H1 (cell line): ENCODE results near the gene MAK.
A peak's percentile ranks its signal among the peaks of the same experiment; 100 is the strongest.

Experiments used
- BRCA1 ChIP-seq: IDR thresholded peaks from 2 replicates; pipeline ENCODE4 v1.6.1; 2012; ENCODE audit warnings: low read depth, low read length, improper control_type of control experiment
- EGR1 ChIP-seq: IDR thresholded peaks from 2 replicates; pipeline ENCODE4 v1.6.1; 2011; ENCODE audit warnings: low read depth, low read length, borderline replicate concordance
- GTF2F1 ChIP-seq: IDR thresholded peaks from 2 replicates; pipeline ENCODE4 v1.6.1; 2012; ENCODE audit warnings: low read depth, low read length, improper control_type of control experiment, borderline replicate concordance
- HDAC2 ChIP-seq, 2 experiments: fragments of 300-600 bp in 1 of 2; sonication (generic) in 1 of 2; IDR thresholded peaks; 2 replicates each; pipeline ENCODE4 v1.6.1; 2011 to 2012; ENCODE audit warnings: low read depth in 2 of 2, low read length in 2 of 2, mild to moderate bottlenecking in 2 of 2, moderate library complexity in 2 of 2, borderline replicate concordance in 1 of 2, inconsistent platforms in 1 of 2
- JUN ChIP-seq: IDR thresholded peaks from 2 replicates; pipeline ENCODE4 v1.6.1; 2011; ENCODE audit warnings: low read depth, mild to moderate bottlenecking, improper control_type of control experiment, low read length
- NRF1 ChIP-seq: IDR thresholded peaks from 2 replicates; pipeline ENCODE4 v1.6.1; 2011; ENCODE audit warnings: mild to moderate bottlenecking, low read depth, low read length, improper control_type of control experiment
- POLR2A ChIP-seq, 2 experiments: IDR thresholded peaks; 1 replicate in 1 of 2; 2 replicates in 1 of 2; pipeline ENCODE4 v1.6.1; 2011; ENCODE audit warnings: low read depth in 2 of 2, low read length in 2 of 2, mild to moderate bottlenecking in 2 of 2; ENCODE audit errors: control extremely low read depth in 1 of 2
- POLR2AphosphoS5 ChIP-seq: IDR thresholded peaks from 2 replicates; pipeline ENCODE4 v1.6.1; 2011; ENCODE audit warnings: low read depth, low read length
- SIN3A ChIP-seq, 2 experiments: IDR thresholded peaks in 1 of 2; conservative IDR thresholded peaks in 1 of 2; 2 replicates each; pipeline ENCODE4 v1.6.1; 2011 to 2012; ENCODE audit warnings: low read length in 2 of 2, improper control_type of control experiment in 1 of 2, low read depth in 1 of 2, mild to moderate bottlenecking in 1 of 2
- TAF1 ChIP-seq: IDR thresholded peaks from 2 replicates; pipeline ENCODE4 v1.6.1; 2011; ENCODE audit warnings: mild to moderate bottlenecking, low read depth, low read length
- TAF7 ChIP-seq: optimal IDR thresholded peaks from 2 replicates; pipeline ENCODE3; 2011; ENCODE audit warnings: low read depth, mild to moderate bottlenecking, inconsistent platforms, low read length, moderate library complexity, borderline replicate concordance
- ZNF274 ChIP-seq: IDR thresholded peaks from 2 replicates; pipeline ENCODE4 v1.7.0; 2012; ENCODE audit warnings: low read length, borderline replicate concordance; ENCODE audit errors: extremely low read depth
- TF ChIP-seq, protein P1 (sequence below), 3 experiments: IDR thresholded peaks; 1 replicate in 2 of 3; 2 replicates in 1 of 3; pipeline versions ENCODE4 v1.5.1 to v1.6.1; 2011; ENCODE audit warnings: low read length in 3 of 3, mild to moderate bottlenecking in 3 of 3, inconsistent platforms in 2 of 3, low read depth in 1 of 3, moderate library complexity in 1 of 3; ENCODE audit not compliant: insufficient read depth in 1 of 3; ENCODE audit errors: control extremely low read depth in 1 of 3
- TF ChIP-seq, protein P2 (sequence below): IDR thresholded peaks from 2 replicates; pipeline ENCODE4 v1.6.1; 2011; ENCODE audit warnings: low read depth, mild to moderate bottlenecking, low read length; ENCODE audit not compliant: insufficient read depth

DNA sequence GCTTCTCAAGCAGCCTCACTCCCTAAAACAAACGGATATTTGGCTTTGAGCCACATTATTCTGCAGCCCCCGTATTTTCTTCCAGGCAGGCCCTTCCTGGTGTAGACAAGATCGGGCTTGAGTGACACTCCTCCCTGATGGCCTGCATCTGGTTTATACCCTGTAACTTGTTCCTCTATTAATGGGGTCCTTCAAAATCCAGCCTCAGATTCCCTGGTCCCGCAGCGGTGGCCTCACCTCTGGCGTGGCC lies 115.8 kb downstream of the MAK start:
- TF ChIP-seq, protein P1, sequence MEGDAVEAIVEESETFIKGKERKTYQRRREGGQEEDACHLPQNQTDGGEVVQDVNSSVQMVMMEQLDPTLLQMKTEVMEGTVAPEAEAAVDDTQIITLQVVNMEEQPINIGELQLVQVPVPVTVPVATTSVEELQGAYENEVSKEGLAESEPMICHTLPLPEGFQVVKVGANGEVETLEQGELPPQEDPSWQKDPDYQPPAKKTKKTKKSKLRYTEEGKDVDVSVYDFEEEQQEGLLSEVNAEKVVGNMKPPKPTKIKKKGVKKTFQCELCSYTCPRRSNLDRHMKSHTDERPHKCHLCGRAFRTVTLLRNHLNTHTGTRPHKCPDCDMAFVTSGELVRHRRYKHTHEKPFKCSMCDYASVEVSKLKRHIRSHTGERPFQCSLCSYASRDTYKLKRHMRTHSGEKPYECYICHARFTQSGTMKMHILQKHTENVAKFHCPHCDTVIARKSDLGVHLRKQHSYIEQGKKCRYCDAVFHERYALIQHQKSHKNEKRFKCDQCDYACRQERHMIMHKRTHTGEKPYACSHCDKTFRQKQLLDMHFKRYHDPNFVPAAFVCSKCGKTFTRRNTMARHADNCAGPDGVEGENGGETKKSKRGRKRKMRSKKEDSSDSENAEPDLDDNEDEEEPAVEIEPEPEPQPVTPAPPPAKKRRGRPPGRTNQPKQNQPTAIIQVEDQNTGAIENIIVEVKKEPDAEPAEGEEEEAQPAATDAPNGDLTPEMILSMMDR (IDR thresholded peaks at IDR 0.05; ENCODE audit: control extremely low read depth in 1 of 3, insufficient read depth in 1 of 3, low read depth in 1 of 3, low read length in 3 of 3): no peak
- TF ChIP-seq TAF7 (no peak), TAF1 (no peak), GTF2F1 (no peak), POLR2A (IDR thresholded peaks at IDR 0.05; ENCODE audit: control extremely low read depth in 1 of 2, low read depth in 2 of 2, low read length in 2 of 2) (peak in 1 of 2 experiments; percentile 12; a peak in 1 of 3 replicates), HDAC2 (IDR thresholded peaks at IDR 0.05; ENCODE audit: borderline replicate concordance in 1 of 2, low read depth in 2 of 2, low read length in 2 of 2) (no peak), JUN (no peak), POLR2AphosphoS5 (no peak), ZNF274 (no peak), EGR1 (no peak), SIN3A (conservative IDR thresholded peaks at IDR 0.05 in 1 of 2, IDR thresholded peaks at IDR 0.05 in 1 of 2; ENCODE audit: low read depth in 1 of 2, low read length in 2 of 2) (no peak), BRCA1 (no peak), NRF1 (no peak)
- TF ChIP-seq, protein P2, sequence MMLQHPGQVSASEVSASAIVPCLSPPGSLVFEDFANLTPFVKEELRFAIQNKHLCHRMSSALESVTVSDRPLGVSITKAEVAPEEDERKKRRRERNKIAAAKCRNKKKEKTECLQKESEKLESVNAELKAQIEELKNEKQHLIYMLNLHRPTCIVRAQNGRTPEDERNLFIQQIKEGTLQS: no peak
